SU-DHL-6 (cell line): ENCODE data around the gene RPH3AL.

ENCODE experiments used
- H2AFZ ChIP-seq: fragments of 200-600 bp; sonication (generic); 2 replicates; pipeline ENCODE4 v1.6.1; 2014; ENCODE audit warnings: low read depth, mild to moderate bottlenecking, moderate library complexity, mixed read lengths, antibody characterized with exemption, low read length; ENCODE audit not compliant: severe bottlenecking
- H3F3A ChIP-seq: fragments of 200-600 bp; shearing (Covaris generic); 2 replicates; pipeline ENCODE4 v1.6.0; 2016; ENCODE audit warnings: antibody characterized with exemption, mild to moderate bottlenecking; ENCODE audit not compliant: insufficient read depth
- H3K27ac ChIP-seq: fragments of 200-600 bp; sonication (generic); 2 replicates; pipeline ENCODE4 v1.5.1; 2016; ENCODE audit warnings: low read depth, mild to moderate bottlenecking, low read length, moderate library complexity, mixed read lengths
- H3K27me3 ChIP-seq: fragments of 200-600 bp; sonication (generic), shearing (Covaris generic); 2 replicates; pipeline ENCODE4 v1.6.0; 2014; ENCODE audit warnings: mild to moderate bottlenecking, low read length
- H3K36me3 ChIP-seq: fragments of 200-600 bp; sonication (generic); 2 replicates; pipeline ENCODE4 v1.6.1; 2014; ENCODE audit warnings: mild to moderate bottlenecking, low read length, mixed read lengths
- H3K4me2 ChIP-seq: fragments of 300-600, 200-600 bp; shearing (Covaris generic), sonication (generic); 2 replicates; pipeline ENCODE4 v1.6.0; 2014; ENCODE audit warnings: low read length, low read depth, mild to moderate bottlenecking; ENCODE audit not compliant: poor library complexity, severe bottlenecking
- H3K4me3 ChIP-seq: fragments of 200-600 bp; sonication (generic); 2 replicates; pipeline ENCODE4 v1.5.1; 2014; ENCODE audit warnings: antibody characterized with exemption, low read length, mild to moderate bottlenecking, mixed read lengths; ENCODE audit not compliant: insufficient read depth, poor library complexity, severe bottlenecking
- H3K79me2 ChIP-seq: fragments of 200-600 bp; sonication (generic); 2 replicates; pipeline ENCODE4 v1.6.1; 2014; ENCODE audit warnings: mild to moderate bottlenecking, low read length, moderate library complexity; ENCODE audit not compliant: insufficient read depth
- H3K9ac ChIP-seq: fragments of 200-600 bp; sonication (generic); 2 replicates; pipeline ENCODE4 v1.7.0; 2014; ENCODE audit warnings: mild to moderate bottlenecking, low read length
- H3K9me2 ChIP-seq: fragments of 200-600 bp; sonication (generic); replicated peaks from 2 replicates; pipeline ENCODE4 v1.6.1; 2014; ENCODE audit warnings: low read length; ENCODE audit not compliant: insufficient read depth
- H3K9me3 ChIP-seq: fragments of 200-600 bp; sonication (generic); 2 replicates; pipeline ENCODE4 v1.6.1; 2014; ENCODE audit warnings: low read length, mixed read lengths; ENCODE audit not compliant: insufficient read depth
- H4K20me1 ChIP-seq: fragments of 200-600 bp; sonication (generic); 2 replicates; pipeline ENCODE4 v1.6.1; 2014; ENCODE audit warnings: low read depth, mild to moderate bottlenecking, antibody characterized with exemption, low read length, moderate library complexity, mixed read lengths
- EZH2phosphoT487 ChIP-seq: fragments of 200-600 bp; sonication (generic), shearing (Covaris generic); conservative IDR thresholded peaks from 2 replicates; pipeline ENCODE4 v1.6.1; 2018; ENCODE audit warnings: mild to moderate bottlenecking, antibody characterized with exemption, low read length, moderate library complexity, mixed read lengths
- TF ChIP-seq, protein P1 (sequence below): fragments of 200-600 bp; sonication (generic); IDR thresholded peaks from one replicate; pipeline ENCODE4 v1.5.1; 2017; ENCODE audit warnings: antibody characterized with exemption, mild to moderate bottlenecking, low read length, moderate library complexity; ENCODE audit not compliant: insufficient read depth, poor library complexity, severe bottlenecking

The RPH3AL gene

DNA sequence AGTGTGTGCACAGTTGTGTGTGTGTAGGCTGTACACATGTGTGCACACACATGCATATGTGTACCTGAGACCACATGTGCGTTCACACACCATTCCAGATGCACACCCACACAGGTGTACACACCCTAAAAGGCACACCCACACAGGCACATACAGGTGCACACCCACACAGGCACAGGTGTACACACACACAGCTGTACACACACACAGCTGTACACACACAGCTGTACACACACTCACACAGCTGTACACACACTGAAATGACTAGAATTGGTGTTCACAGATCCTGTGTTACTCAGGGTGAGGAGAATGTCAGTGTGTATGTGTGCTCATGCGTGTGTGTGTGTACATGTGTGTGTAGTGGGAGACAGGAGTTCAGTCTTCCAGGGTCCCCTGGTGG is 155.3 kb downstream of the RPH3AL start:
- H4K20me1 ChIP-seq, result no peaks in the 10 kb centered on the region
- no peak for TF ChIP-seq EZH2phosphoT487
- TF ChIP-seq, protein P1, sequence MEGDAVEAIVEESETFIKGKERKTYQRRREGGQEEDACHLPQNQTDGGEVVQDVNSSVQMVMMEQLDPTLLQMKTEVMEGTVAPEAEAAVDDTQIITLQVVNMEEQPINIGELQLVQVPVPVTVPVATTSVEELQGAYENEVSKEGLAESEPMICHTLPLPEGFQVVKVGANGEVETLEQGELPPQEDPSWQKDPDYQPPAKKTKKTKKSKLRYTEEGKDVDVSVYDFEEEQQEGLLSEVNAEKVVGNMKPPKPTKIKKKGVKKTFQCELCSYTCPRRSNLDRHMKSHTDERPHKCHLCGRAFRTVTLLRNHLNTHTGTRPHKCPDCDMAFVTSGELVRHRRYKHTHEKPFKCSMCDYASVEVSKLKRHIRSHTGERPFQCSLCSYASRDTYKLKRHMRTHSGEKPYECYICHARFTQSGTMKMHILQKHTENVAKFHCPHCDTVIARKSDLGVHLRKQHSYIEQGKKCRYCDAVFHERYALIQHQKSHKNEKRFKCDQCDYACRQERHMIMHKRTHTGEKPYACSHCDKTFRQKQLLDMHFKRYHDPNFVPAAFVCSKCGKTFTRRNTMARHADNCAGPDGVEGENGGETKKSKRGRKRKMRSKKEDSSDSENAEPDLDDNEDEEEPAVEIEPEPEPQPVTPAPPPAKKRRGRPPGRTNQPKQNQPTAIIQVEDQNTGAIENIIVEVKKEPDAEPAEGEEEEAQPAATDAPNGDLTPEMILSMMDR, result no peak

DNA sequence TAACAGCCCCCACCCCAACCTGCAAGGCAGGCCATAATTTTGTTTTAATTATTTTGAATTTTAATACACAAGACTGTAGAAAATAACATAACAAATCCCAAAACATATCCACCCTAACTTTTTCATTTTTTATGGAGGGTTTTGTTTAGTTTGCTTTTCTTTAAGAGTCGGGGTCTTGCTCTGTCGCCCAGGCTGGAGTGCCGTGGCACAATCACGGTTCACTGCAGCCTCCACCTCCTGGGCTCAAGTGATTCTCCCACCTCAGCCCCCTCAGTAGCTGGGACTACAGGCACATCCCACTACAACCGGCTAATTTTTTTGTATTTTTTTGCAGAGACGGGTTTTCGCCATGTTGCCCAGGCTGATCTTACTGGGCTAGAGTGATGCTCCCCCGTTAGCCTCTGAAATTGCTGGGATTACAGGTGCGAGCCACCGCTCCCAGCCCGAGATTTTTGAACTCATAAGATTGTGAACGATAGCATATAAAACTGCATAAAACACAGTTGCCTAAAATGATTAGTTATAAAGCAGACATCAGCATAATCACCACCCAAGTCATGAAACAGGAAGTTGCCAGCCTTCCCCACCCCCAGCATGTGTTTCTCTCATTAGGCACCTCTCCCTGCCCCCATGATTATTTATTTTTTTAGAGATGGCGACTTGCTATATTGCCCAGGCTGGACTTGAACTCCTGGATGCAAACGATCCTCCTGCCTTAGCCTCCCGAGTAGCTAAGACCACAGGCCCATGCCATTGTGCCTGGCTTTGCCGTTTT is 157.6 kb downstream of the RPH3AL start:
- no peak for TF ChIP-seq EZH2phosphoT487
- TF ChIP-seq, protein P1, result no peak
- Histone ChIP-seq H3K27ac (no peak overlapping the region), H3K27me3 (no peaks in the 10 kb centered on the region), H3K9me2 (no peaks in the 10 kb centered on the region), H3K4me3 (no peak overlapping the region), H3K9me3 (no peaks in the 10 kb centered on the region), H4K20me1 (no peaks in the 10 kb centered on the region), H3K79me2 (no peaks in the 10 kb centered on the region), H3F3A (no peaks in the 10 kb centered on the region), H2AFZ (no peak overlapping the region), H3K9ac (no peak overlapping the region), H3K36me3 (no peaks in the 10 kb centered on the region), H3K4me2 (no peak overlapping the region)

More for the DNA sequence above, 155.3 kb downstream of the RPH3AL start:
- H3K9me2 ChIP-seq, result no peaks in the 10 kb centered on the region
- H3K79me2 ChIP-seq, result no peaks in the 10 kb centered on the region
- no peaks in the 10 kb centered on the region for H3F3A ChIP-seq
- H3K4me2 ChIP-seq, result no peak overlapping the region
- H2AFZ ChIP-seq, result no peak overlapping the region
- H3K4me3 ChIP-seq, result no peak overlapping the region
- H3K9me3 ChIP-seq, result no peaks in the 10 kb centered on the region
- H3K27ac ChIP-seq, result no peak overlapping the region
- H3K9ac ChIP-seq, result no peak overlapping the region
- no peaks in the 10 kb centered on the region for H3K36me3 ChIP-seq
- no peaks in the 10 kb centered on the region for H3K27me3 ChIP-seq

DNA sequence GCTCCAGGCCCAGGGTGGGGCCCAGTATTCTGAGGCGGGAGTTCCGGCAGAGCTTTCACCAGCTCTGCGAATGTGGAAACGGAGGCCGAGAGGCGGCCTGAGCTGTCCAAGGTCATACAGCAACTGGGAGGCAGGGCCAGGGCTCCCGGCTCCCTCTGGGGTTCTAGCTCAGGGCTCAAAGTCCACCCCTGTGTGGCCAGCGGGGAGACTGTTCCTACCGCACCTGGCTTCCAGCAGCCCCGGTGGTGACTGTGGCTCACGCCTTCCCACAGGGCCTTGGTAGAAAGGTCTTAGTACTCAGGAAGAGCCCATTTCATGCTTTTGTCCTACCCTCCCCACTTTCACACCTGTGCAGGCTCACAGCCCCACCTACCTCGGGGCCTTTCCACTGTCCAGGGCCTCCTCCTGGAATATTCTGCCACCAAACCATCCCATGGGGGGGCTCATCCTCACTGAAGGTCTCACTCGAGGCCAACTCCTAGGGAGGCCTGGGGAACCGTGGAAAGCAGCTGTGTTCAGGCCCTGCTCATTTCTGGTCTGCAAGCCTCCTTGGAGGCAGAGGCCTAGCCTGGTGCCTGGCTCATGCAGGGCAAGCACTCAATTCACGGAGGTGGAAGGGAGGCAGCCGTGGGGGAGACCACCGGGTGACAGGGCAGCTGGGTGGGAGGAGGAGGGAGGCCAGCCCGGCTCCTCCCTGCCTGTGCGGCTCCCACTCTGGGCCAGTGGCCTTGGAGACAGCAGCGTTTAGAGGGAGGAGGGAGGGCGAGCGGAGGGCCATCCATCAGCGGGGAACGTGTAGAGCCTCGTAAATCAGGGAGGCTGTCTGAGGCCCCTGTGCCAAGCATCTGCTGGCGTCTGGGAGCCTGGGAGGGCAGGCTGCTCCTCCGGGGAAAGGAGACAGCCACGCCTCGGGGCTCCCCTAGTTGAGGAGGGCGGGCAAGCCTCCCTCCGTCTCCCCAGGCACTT is 158.5 kb downstream of the RPH3AL start:
- Histone ChIP-seq H3K36me3 (no peaks in the 10 kb centered on the region), H3K4me2 (no peak overlapping the region), H3K9me3 (no peaks in the 10 kb centered on the region), H3K27ac (no peak overlapping the region), H3K27me3 (no peaks in the 10 kb centered on the region), H3K79me2 (no peaks in the 10 kb centered on the region), H2AFZ (no peak overlapping the region), H3K9ac (no peak overlapping the region), H3K9me2 (no peaks in the 10 kb centered on the region), H3K4me3 (no peak overlapping the region), H4K20me1 (no peaks in the 10 kb centered on the region), H3F3A (no peaks in the 10 kb centered on the region)
- TF ChIP-seq, protein P1, result no peak
- TF ChIP-seq EZH2phosphoT487, result no peak
